ENCODE data around the gene MT1F. TPM values are rescaled to one million over a fixed set of nuclear protein-coding genes. Genes with fewer than 3 reads are reported as not detected.
A peak's percentile ranks its signal among the peaks of the same experiment; 100 is the strongest.

The MT1F gene
- total RNA-seq, 1 experiment from 2014 or later = 2.1 TPM

DNA sequence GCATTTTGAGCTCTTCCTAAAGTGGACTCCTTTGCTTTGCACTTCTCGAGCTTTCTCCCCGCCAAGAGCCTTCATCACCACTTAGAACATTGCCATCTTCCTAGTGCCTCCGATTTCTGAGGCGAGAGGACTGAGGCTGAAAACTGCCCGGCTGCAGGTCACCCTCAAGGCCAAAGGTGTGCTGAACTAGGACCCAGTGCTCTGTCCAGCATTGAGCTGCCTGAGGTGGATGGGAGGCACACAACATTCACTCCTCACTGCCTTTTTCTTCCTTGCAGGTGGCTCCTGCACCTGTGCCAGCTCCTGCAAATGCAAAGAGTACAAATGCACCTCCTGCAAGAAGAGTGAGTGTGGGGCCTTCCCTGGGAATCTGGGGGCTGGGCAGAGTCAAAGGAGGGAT, 13.9 kb upstream of the MT1F start:
- no peak for DNase-seq (ENCODE audit: low read depth, low spot score)
- intact Hi-C loops (cut with micrococcal nuclease; ENCODE audit: unreplicated experiment) = no loop called here
- POLR2A ChIA-PET = interaction anchor here (1.2 kb wide), 1 partner anchor 18 kb away, joined by 3 read pairs; the partner anchor contains the start of gene MT1E

DNA sequence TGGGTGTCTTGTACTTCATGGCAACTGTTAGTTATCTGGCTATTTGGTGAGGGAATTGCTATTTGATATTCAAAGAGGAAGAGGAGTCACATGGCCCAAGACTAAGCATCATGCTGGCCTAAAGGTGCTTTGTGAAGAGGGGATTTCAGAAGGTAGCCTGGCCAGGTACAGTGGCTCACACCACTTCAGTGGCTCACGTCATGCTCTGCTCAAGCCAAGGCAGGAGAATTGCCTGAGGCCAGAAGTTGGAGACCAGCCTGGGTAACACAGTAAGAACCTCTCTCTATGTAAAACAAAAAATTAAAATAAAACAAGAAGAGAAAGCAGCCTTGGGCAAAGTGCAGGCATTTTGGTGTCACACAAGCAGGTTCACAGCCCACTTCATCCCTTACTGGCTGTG, 12.4 kb upstream of the MT1F start:
- ChIA-PET CTCF (no interaction called here), POLR2A (no interaction called here)
- ATAC-seq = no peak
- intact Hi-C loops (cut with micrococcal nuclease; ENCODE audit: unreplicated experiment) (no loop called here), in situ Hi-C loops (cut with HindIII; ENCODE audit: low pct_unique_long_range_greater_than_20kb, low sequenced_read_pairs) (no loop called here)
- Histone ChIP-seq H3K4me1 (ENCODE audit: control insufficient read depth, insufficient read depth, low read length) (peaks cover 8% of the 10 kb centered on the region), H3K27ac (ENCODE audit: low read length) (no peak overlapping the region), H3K9me3 (ENCODE audit: control insufficient read depth, insufficient read depth, low read depth, low read length) (no peaks in the 10 kb centered on the region), H3K4me3 (ENCODE audit: low read depth in 2 of 2, low read length in 2 of 2) (no peak overlapping the region), H3K36me3 (ENCODE audit: control insufficient read depth, insufficient read depth, low read length) (no peaks in the 10 kb centered on the region), H3K27me3 (ENCODE audit: control insufficient read depth, insufficient read depth, low read length) (no peaks in the 10 kb centered on the region)
- BruUV-seq (replicated peaks) = no TSS peak
- TF ChIP-seq, protein P1, sequence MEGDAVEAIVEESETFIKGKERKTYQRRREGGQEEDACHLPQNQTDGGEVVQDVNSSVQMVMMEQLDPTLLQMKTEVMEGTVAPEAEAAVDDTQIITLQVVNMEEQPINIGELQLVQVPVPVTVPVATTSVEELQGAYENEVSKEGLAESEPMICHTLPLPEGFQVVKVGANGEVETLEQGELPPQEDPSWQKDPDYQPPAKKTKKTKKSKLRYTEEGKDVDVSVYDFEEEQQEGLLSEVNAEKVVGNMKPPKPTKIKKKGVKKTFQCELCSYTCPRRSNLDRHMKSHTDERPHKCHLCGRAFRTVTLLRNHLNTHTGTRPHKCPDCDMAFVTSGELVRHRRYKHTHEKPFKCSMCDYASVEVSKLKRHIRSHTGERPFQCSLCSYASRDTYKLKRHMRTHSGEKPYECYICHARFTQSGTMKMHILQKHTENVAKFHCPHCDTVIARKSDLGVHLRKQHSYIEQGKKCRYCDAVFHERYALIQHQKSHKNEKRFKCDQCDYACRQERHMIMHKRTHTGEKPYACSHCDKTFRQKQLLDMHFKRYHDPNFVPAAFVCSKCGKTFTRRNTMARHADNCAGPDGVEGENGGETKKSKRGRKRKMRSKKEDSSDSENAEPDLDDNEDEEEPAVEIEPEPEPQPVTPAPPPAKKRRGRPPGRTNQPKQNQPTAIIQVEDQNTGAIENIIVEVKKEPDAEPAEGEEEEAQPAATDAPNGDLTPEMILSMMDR (IDR thresholded peaks at IDR 0.05) = no peak
- TF ChIP-seq SIN3A (IDR thresholded peaks at IDR 0.05; ENCODE audit: borderline replicate concordance, insufficient read depth, low read depth, low read length) (no peak), TCF7L2 (IDR thresholded peaks at IDR 0.05; ENCODE audit: low read depth, low read length) (no peak), POLR2AphosphoS5 (IDR thresholded peaks at IDR 0.05; ENCODE audit: low read depth, low read length) (no peak)
- TF ChIP-seq, protein P2, sequence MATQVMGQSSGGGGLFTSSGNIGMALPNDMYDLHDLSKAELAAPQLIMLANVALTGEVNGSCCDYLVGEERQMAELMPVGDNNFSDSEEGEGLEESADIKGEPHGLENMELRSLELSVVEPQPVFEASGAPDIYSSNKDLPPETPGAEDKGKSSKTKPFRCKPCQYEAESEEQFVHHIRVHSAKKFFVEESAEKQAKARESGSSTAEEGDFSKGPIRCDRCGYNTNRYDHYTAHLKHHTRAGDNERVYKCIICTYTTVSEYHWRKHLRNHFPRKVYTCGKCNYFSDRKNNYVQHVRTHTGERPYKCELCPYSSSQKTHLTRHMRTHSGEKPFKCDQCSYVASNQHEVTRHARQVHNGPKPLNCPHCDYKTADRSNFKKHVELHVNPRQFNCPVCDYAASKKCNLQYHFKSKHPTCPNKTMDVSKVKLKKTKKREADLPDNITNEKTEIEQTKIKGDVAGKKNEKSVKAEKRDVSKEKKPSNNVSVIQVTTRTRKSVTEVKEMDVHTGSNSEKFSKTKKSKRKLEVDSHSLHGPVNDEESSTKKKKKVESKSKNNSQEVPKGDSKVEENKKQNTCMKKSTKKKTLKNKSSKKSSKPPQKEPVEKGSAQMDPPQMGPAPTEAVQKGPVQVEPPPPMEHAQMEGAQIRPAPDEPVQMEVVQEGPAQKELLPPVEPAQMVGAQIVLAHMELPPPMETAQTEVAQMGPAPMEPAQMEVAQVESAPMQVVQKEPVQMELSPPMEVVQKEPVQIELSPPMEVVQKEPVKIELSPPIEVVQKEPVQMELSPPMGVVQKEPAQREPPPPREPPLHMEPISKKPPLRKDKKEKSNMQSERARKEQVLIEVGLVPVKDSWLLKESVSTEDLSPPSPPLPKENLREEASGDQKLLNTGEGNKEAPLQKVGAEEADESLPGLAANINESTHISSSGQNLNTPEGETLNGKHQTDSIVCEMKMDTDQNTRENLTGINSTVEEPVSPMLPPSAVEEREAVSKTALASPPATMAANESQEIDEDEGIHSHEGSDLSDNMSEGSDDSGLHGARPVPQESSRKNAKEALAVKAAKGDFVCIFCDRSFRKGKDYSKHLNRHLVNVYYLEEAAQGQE (IDR thresholded peaks at IDR 0.05; ENCODE audit: insufficient read depth in 1 of 2, low read depth in 2 of 2, low read length in 1 of 2) = no peak
- DNase-seq (ENCODE audit: low read depth, low spot score) = no peak

More for the DNA sequence above, 13.9 kb upstream of the MT1F start:
- TF ChIP-seq TCF7L2 (IDR thresholded peaks at IDR 0.05; ENCODE audit: low read depth, low read length) (no peak), SIN3A (IDR thresholded peaks at IDR 0.05; ENCODE audit: borderline replicate concordance, insufficient read depth, low read depth, low read length) (no peak), POLR2AphosphoS5 (IDR thresholded peaks at IDR 0.05; ENCODE audit: low read depth, low read length) (no peak)
- TF ChIP-seq, protein P2 (IDR thresholded peaks at IDR 0.05; ENCODE audit: insufficient read depth in 1 of 2, low read depth in 2 of 2, low read length in 1 of 2) = peak; percentile 57 to 77; a peak in 3 of 4 replicates
- TF ChIP-seq, protein P1 (IDR thresholded peaks at IDR 0.05) = 0 out of 2 replicates have a peak, but pooled peaks have one; percentile 28
- Histone ChIP-seq H3K27ac (ENCODE audit: low read length) (peak overlapping the region; percentile 54; the same call in 1 of the 2 replicates), H3K9me3 (ENCODE audit: control insufficient read depth, insufficient read depth, low read depth, low read length) (no peaks in the 10 kb centered on the region), H3K4me1 (ENCODE audit: control insufficient read depth, insufficient read depth, low read length) (peaks cover 16% of the 10 kb centered on the region), H3K36me3 (ENCODE audit: control insufficient read depth, insufficient read depth, low read length) (no peaks in the 10 kb centered on the region), H3K4me3 (ENCODE audit: low read depth in 2 of 2, low read length in 2 of 2) (peak overlapping the region; percentile 31 to 40), H3K27me3 (ENCODE audit: control insufficient read depth, insufficient read depth, low read length) (no peaks in the 10 kb centered on the region)
- in situ Hi-C loops (cut with HindIII; ENCODE audit: low pct_unique_long_range_greater_than_20kb, low sequenced_read_pairs) = no loop called here
- no TSS peak for BruUV-seq (replicated peaks)
- ATAC-seq = no peak
- CTCF ChIA-PET = interaction anchor here (0.6 to 0.9 kb wide), 2 partner anchors 20 to 43 kb away, joined by 3 to 5 read pairs; no protein-coding TSS in a partner anchor

Data from Panc1 (cell line).